H9 (cell line): Measurements from ENCODE around the gene F8A3. TPM values are rescaled to one million over a fixed set of nuclear protein-coding genes. Genes with fewer than 3 reads are reported as not detected.
"Not testable (repeated sequence)": the region's sequence is repeated elsewhere in the genome, so short reads cannot be mapped to it uniquely, and the experiment has no call there.

Source experiments
- DNase-seq: peaks from one replicate; pipeline ENCODE4 v3.0.0-alpha.2; 2017
- H2AFZ ChIP-seq: one replicate; pipeline ENCODE4 v1.6.1; 2013; ENCODE audit warnings: mild to moderate bottlenecking, low read length, control low read depth, moderate library complexity
- H2AK5ac ChIP-seq: 2 replicates; pipeline ENCODE4 v1.6.1; 2013; ENCODE audit warnings: low read length, control low read depth, mixed read lengths; ENCODE audit not compliant: insufficient read length
- H2BK120ac ChIP-seq: one replicate; pipeline ENCODE4 v1.6.1; 2013; ENCODE audit warnings: low read depth, mild to moderate bottlenecking, low read length, control low read depth, inconsistent platforms; ENCODE audit not compliant: poor library complexity, severe bottlenecking
- H2BK12ac ChIP-seq: 2 replicates; pipeline ENCODE4 v1.6.1; 2013; ENCODE audit warnings: low read length, control low read depth, mixed read lengths, low read depth; ENCODE audit not compliant: insufficient read length
- H2BK15ac ChIP-seq: 2 replicates; pipeline ENCODE4 v1.6.1; 2013; ENCODE audit warnings: low read depth, low read length, control low read depth
- H2BK20ac ChIP-seq: one replicate; pipeline ENCODE4 v1.6.1; 2013; ENCODE audit warnings: low read depth, mild to moderate bottlenecking, low read length, control low read depth, inconsistent platforms; ENCODE audit not compliant: poor library complexity, severe bottlenecking
- H2BK5ac ChIP-seq: 2 replicates; pipeline ENCODE4 v1.6.1; 2013; ENCODE audit warnings: low read length, control low read depth, mixed read lengths; ENCODE audit not compliant: insufficient read length
- H3K14ac ChIP-seq: 2 replicates; pipeline ENCODE4 v1.6.1; 2013; ENCODE audit warnings: low read length, control low read depth; ENCODE audit not compliant: insufficient read depth
- H3K18ac ChIP-seq: 2 replicates; pipeline ENCODE4 v1.6.1; 2013; ENCODE audit warnings: low read depth, mild to moderate bottlenecking, mixed read lengths, low read length, control low read depth; ENCODE audit not compliant: insufficient read length
- H3K23ac ChIP-seq: 2 replicates; pipeline ENCODE4 v1.6.1; 2013; ENCODE audit warnings: low read length, control low read depth, mixed read lengths, low read depth; ENCODE audit not compliant: insufficient read length
- H3K23me2 ChIP-seq: 2 replicates; pipeline ENCODE4 v1.6.1; 2013; ENCODE audit warnings: low read depth, mild to moderate bottlenecking, mixed read lengths, low read length, control low read depth; ENCODE audit not compliant: insufficient read length, poor library complexity, severe bottlenecking
- H3K27ac ChIP-seq: 2 replicates; pipeline ENCODE4 v1.5.1; 2013; ENCODE audit warnings: low read length, control low read depth, mixed read lengths, low read depth; ENCODE audit not compliant: insufficient read length
- H3K27me3 ChIP-seq: 2 replicates; pipeline ENCODE4 v1.6.1; 2013; ENCODE audit warnings: low read length, control low read depth, inconsistent platforms; ENCODE audit not compliant: insufficient read depth
- H3K4ac ChIP-seq: 2 replicates; pipeline ENCODE4 v1.6.1; 2013; ENCODE audit warnings: low read depth, mild to moderate bottlenecking, control low read depth, inconsistent platforms, low read length, moderate library complexity
- H3K4me1 ChIP-seq: 2 replicates; pipeline ENCODE4 v1.6.1; 2013; ENCODE audit warnings: low read length, control low read depth, inconsistent platforms; ENCODE audit not compliant: insufficient read depth
- H3K4me2 ChIP-seq: 2 replicates; pipeline ENCODE4 v1.6.1; 2013; ENCODE audit warnings: low read length, control low read depth, mixed read lengths; ENCODE audit not compliant: insufficient read length, insufficient read depth
- H3K56ac ChIP-seq: 2 replicates; pipeline ENCODE4 v1.6.1; 2013; ENCODE audit warnings: low read depth, mild to moderate bottlenecking, mixed read lengths, low read length, control low read depth; ENCODE audit not compliant: insufficient read length
- H3K79me1 ChIP-seq: 2 replicates; pipeline ENCODE4 v1.6.1; 2013; ENCODE audit warnings: low read depth, mild to moderate bottlenecking, moderate library complexity, low read length, control low read depth, inconsistent platforms; ENCODE audit not compliant: insufficient read depth, poor library complexity, severe bottlenecking
- H3K79me2 ChIP-seq: 2 replicates; pipeline ENCODE4 v1.6.1; 2013; ENCODE audit warnings: low read length, control low read depth, inconsistent platforms; ENCODE audit not compliant: insufficient read depth
- H3K9ac ChIP-seq: 2 replicates; pipeline ENCODE4 v1.6.1; 2013; ENCODE audit warnings: low read length, control low read depth, mixed read lengths; ENCODE audit not compliant: insufficient read length; ENCODE audit errors: extremely low read depth
- H3K9me3 ChIP-seq: one replicate; pipeline ENCODE4 v1.6.1; 2013; ENCODE audit warnings: low read depth, low read length, inconsistent platforms; ENCODE audit not compliant: control insufficient read depth
- H3T11ph ChIP-seq: one replicate; pipeline ENCODE4 v1.6.1; 2013; ENCODE audit warnings: mild to moderate bottlenecking, low read length, control low read depth, inconsistent platforms
- H4K20me1 ChIP-seq: one replicate; pipeline ENCODE4 v1.6.1; 2013; ENCODE audit not compliant: control insufficient read depth, insufficient read length, insufficient read depth
- H4K5ac ChIP-seq: 2 replicates; pipeline ENCODE4 v1.6.1; 2013; ENCODE audit warnings: low read depth, mild to moderate bottlenecking, mixed read lengths, low read length, control low read depth; ENCODE audit not compliant: insufficient read length
- H4K8ac ChIP-seq: replicated peaks from 2 replicates; pipeline ENCODE4 v1.6.1; 2013; ENCODE audit warnings: low read length, control low read depth, mixed read lengths, low read depth; ENCODE audit not compliant: insufficient read length
- H4K91ac ChIP-seq: 2 replicates; pipeline ENCODE4 v1.6.1; 2013; ENCODE audit warnings: low read depth, mild to moderate bottlenecking, moderate library complexity, mixed read lengths, low read length, control low read depth; ENCODE audit not compliant: insufficient read length
- H3K27ac Mint-ChIP-seq, 3 experiments: 2 replicates in 2 of 3; 3 replicates in 1 of 3; pipeline ENCODE4 v1.8.0; 2020 to 2021; ENCODE audit warnings: mixed read lengths in 3 of 3, mild to moderate bottlenecking in 1 of 3, moderate library complexity in 1 of 3
- H3K27me3 Mint-ChIP-seq: 2 replicates; pipeline ENCODE4 v1.8.0; 2021; ENCODE audit warnings: low read depth, mild to moderate bottlenecking, moderate library complexity, mixed read lengths
- H3K36me3 Mint-ChIP-seq, 3 experiments: 2 replicates in 2 of 3; 3 replicates in 1 of 3; pipeline ENCODE4 v1.8.0; 2020 to 2021; ENCODE audit warnings: low read depth in 3 of 3, mixed read lengths in 3 of 3; ENCODE audit not compliant: insufficient read depth in 1 of 3
- H3K4me1 Mint-ChIP-seq, 2 experiments: 2 replicates each; pipeline ENCODE4 v1.8.0; 2020; ENCODE audit warnings: mixed read lengths in 2 of 2
- H3K4me3 Mint-ChIP-seq, 2 experiments: 2 replicates in 1 of 2; 3 replicates in 1 of 2; pipeline ENCODE4 v1.8.0; 2020 to 2021; ENCODE audit warnings: mild to moderate bottlenecking in 2 of 2, mixed read lengths in 2 of 2, moderate library complexity in 1 of 2
- H3K9me3 Mint-ChIP-seq, 2 experiments: 2 replicates in 1 of 2; 3 replicates in 1 of 2; pipeline ENCODE4 v1.8.0; 2020; ENCODE audit warnings: mild to moderate bottlenecking in 2 of 2, mixed read lengths in 2 of 2, moderate library complexity in 1 of 2
- CTCF ChIP-seq: fragments of 200-600 bp; sonication (generic); conservative IDR thresholded peaks from 3 replicates; pipeline ENCODE4 v1.8.0; 2021; ENCODE audit warnings: antibody characterized with exemption, mild to moderate bottlenecking
- WGBS: extraction: QIAGEN DNeasy Blood & Tissue Kit; methylation state at CpG from one replicate; pipeline ENCODE4 v1.1.7; 2013; ENCODE audit warnings: missing lambda C conversion rate, low lambda C conversion rate, mixed read lengths; ENCODE audit not compliant: insufficient read length; ENCODE audit errors: extremely low coverage; 5-methylcytosine and 5-hydroxymethylcytosine counted together
- total RNA-seq: library from RNA; stranded (reverse); gene quantifications from 2 replicates; pipeline ENCODE4 v1.2.1, GENCODE V29; 2021

Gene F8A3
- total RNA-seq, 1 experiment from 2014 or later, result 5.6 TPM

- Histone ChIP-seq H2BK20ac (no peak overlapping the region), H2BK5ac (no peak overlapping the region), H3K23me2 (no peaks in the 10 kb centered on the region), H3T11ph (no peak overlapping the region), H3K4me2 (no peak overlapping the region), H2AK5ac (no peak overlapping the region), H3K79me2 (no peaks in the 10 kb centered on the region), H3K23ac (no peak overlapping the region), H2BK120ac (no peak overlapping the region), H2AFZ (no peak overlapping the region), H3K27me3 (no peaks in the 10 kb centered on the region), H3K9ac (no peak overlapping the region), H4K91ac (no peak overlapping the region), H2BK12ac (no peak overlapping the region), H3K27ac (no peak overlapping the region), H4K20me1 (no peaks in the 10 kb centered on the region), H2BK15ac (no peak overlapping the region), H3K56ac (no peak overlapping the region), H3K4me1 (no peaks in the 10 kb centered on the region), H3K14ac (no peak overlapping the region), H4K5ac (no peak overlapping the region), H3K4ac (no peak overlapping the region), H4K8ac (no peak overlapping the region), H3K79me1 (no peaks in the 10 kb centered on the region), H3K9me3 (peaks cover 12% of the 10 kb centered on the region), H3K18ac (no peak overlapping the region)
- Mint-ChIP-seq H3K27ac (no peak overlapping the region), H3K4me3 (no peak overlapping the region), H3K27me3 (no peaks in the 10 kb centered on the region), H3K4me1 (no peaks in the 10 kb centered on the region), H3K9me3 (peaks cover 29 to 36% of the 10 kb centered on the region in 2 experiments), H3K36me3 (peaks cover 0 to 23% (median 0%) of the 10 kb centered on the region in 3 experiments; a peak in 4 of 7 replicates)
- no peak for DNase-seq
- no peak for TF ChIP-seq CTCF
Observed at GRCh38 chrX:155505296-155505695, 46.9 kb upstream of the F8A3 start.

- not testable (repeated sequence) for H4K20me1 ChIP-seq, H3K4ac ChIP-seq
Observed at GRCh38 chrX:155495134-155495533, 36.7 kb upstream of the F8A3 start.

More at GRCh38 chrX:155495134-155495533, 36.7 kb upstream of the F8A3 start:
- H2BK5ac ChIP-seq, H3K23me2 ChIP-seq, DNase-seq, H3K14ac ChIP-seq, H2AFZ ChIP-seq, H4K5ac ChIP-seq, H3K79me2 ChIP-seq, H4K91ac ChIP-seq, H3K4me3 Mint-ChIP-seq, H3K4me2 ChIP-seq, H3K18ac ChIP-seq, H4K8ac ChIP-seq, H3K4me1 Mint-ChIP-seq, H3K27ac ChIP-seq, H3K23ac ChIP-seq, H3T11ph ChIP-seq, H2BK12ac ChIP-seq, H3K79me1 ChIP-seq, H2BK20ac ChIP-seq, H3K9ac ChIP-seq, H3K27me3 Mint-ChIP-seq, H2BK120ac ChIP-seq, H3K9me3 Mint-ChIP-seq, H3K4me1 ChIP-seq, H3K36me3 Mint-ChIP-seq, H3K9me3 ChIP-seq, H3K27me3 ChIP-seq, H2AK5ac ChIP-seq, H3K56ac ChIP-seq, H2BK15ac ChIP-seq, H3K27ac Mint-ChIP-seq: not testable (repeated sequence)
- no CpG with 5 or more reads among the region's 2 CpGs for WGBS
